Measurements from ENCODE around the gene NRG2. TPM values are rescaled to one million over a fixed set of nuclear protein-coding genes. Genes with fewer than 3 reads are reported as not detected.

NRG2 gene
- total RNA-seq = under 1 TPM in 1 of 2 experiments, not detected in 1; 0.42 TPM

DNA sequence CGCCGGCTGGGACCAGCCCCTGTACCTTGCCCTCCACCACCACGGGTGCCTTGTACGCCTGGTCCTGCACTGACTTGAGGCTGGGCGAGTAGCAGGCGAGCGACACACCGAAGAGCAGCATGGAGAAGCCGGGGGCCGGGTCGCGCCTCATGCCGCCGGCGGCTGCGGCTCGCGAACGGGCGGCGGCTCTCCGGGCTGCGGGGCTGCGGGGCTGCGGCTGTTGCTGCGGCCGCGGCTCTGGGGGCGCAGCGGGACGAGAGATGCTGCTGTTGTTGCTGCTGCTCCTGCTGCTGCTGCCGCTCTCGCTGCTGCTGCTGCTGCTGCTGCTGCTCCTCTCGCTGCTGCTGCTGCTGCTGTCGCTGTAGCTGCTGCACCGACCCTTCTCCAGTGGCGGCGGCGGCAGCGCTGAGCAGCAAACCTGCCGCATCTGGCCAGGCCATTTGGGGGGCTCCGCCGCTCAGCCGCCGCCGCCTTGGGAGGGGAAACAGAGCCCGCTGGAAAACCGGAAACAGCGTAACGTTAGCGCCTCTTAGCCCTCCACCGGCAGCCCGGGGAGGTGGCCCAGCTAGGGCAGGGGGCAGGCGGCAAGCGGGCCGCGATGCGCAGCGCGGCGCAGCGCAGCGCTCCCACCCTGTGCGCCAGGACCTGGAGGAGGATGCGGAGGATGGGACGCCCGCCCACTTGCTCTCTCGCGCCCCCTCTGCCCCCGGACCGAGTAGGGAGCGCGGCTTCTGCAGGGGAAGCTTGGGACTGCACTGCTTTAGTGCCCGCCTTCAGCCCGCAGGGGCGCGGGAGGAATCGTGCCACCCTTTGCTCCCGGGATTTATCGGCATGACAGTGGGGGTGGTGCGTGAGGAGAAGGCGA, at the start of gene NRG2:
TSS of gene NRG2 (minus strand) at position 657 of the 865 bp plus-strand sequence.
- DNase-seq = peak; percentile 75
- Mint-ChIP-seq H3K27me3 (peaks cover 66% of the 10 kb centered on the region), H3K4me3 (peak within 1 kb of the TSS; percentile 67)

DNA sequence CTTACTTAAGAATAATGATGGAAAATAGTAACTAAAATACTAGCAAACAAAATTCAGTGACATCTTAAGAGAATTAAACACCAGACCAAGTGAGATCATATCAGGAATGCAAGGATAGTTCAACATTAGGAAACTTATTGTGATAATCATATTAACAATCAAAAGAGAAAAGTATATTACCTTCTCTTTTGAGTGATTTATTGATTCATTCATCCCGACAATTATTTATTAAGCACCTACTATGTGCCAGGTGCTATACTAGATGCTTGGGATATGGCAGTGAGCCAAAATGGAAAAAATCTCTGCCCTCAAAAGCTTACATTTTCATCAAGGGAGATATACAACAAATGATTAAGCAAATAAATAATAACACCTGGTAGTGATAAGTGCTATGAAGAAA, 47.2 kb upstream of the NRG2 start:
- no peak overlapping the region for H3K27ac Mint-ChIP-seq
- CTCF ChIA-PET = no interaction called here
- DNase-seq = no peak
- peaks cover 4% of the 10 kb centered on the region for H3K36me3 Mint-ChIP-seq
- H3K4me3 Mint-ChIP-seq = no peak overlapping the region
- H3K4me1 Mint-ChIP-seq = no peaks in the 10 kb centered on the region
- H3K27me3 Mint-ChIP-seq = peaks cover 36% of the 10 kb centered on the region
- no peak for ATAC-seq
- peaks cover 16% of the 10 kb centered on the region for H3K9me3 Mint-ChIP-seq (ENCODE audit: low read depth)

More for the DNA sequence above, at the start of gene NRG2:
- Mint-ChIP-seq H3K27ac (no peak within 1 kb of the TSS), H3K9me3 (ENCODE audit: low read depth) (no peaks in the 10 kb centered on the region), H3K36me3 (peaks cover 2% of the 10 kb centered on the region), H3K4me1 (peaks cover 24% of the 10 kb centered on the region)
- CTCF ChIA-PET = interaction anchor here (0.6 to 1.6 kb wide), 11 partner anchors 8 to 391 kb away, joined by 3 to 5 read pairs (median 4); no protein-coding TSS in a partner anchor
- ATAC-seq = peak; percentile 93

DNA sequence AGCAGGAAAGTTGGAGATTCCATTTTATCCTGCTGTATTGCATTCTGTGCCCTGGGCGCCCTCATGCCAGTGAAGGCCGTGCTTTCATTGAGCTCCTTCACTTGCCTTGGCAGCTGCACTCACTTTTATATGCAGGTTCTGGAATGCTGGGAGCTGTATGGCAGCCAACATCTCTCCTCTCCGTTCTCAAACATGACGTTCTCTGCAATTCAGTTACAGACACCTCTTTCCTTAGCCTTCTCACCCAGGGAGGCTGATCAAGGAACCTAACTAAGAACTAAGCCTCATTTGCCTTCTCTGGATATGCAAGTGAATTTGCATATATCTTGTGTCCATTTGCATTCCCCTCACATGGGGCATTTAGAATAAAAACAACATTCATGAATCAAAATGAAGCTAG, 41.4 kb upstream of the NRG2 start:
- peaks cover 4% of the 10 kb centered on the region for H3K9me3 Mint-ChIP-seq (ENCODE audit: low read depth)
- no peak overlapping the region for H3K27ac Mint-ChIP-seq
- CTCF ChIA-PET = interaction anchor here (1.3 kb wide), 1 partner anchor 61 kb away, joined by 5 read pairs; no protein-coding TSS in a partner anchor
- ATAC-seq (no peak), DNase-seq (no peak)
- H3K4me1 Mint-ChIP-seq = no peaks in the 10 kb centered on the region
- H3K4me3 Mint-ChIP-seq = no peak overlapping the region
- H3K36me3 Mint-ChIP-seq = no peaks in the 10 kb centered on the region
- peaks cover 55% of the 10 kb centered on the region for H3K27me3 Mint-ChIP-seq

DNA sequence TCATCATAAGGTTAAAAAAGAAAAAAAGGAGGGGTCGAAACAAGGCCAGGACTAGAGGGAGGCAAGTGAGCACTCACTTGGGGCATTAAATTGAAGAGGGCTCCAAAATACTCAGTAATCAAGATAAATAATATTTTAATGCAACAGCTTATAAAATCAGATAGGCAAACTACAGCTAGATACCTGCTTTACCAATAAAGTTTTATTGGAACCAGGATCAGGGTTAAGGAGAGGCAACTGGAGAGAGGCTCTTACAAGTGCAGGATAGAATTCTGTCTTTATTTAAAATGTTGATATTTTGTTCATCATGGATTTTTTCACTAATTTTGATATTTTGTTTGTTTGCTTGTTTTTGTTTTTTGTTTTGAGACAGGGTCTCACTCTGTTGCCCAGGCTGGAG, 40.6 kb upstream of the NRG2 start:
- Mint-ChIP-seq H3K36me3 (no peaks in the 10 kb centered on the region), H3K4me3 (no peak overlapping the region), H3K27me3 (peaks cover 59% of the 10 kb centered on the region), H3K9me3 (ENCODE audit: low read depth) (no peaks in the 10 kb centered on the region), H3K27ac (no peak overlapping the region), H3K4me1 (no peaks in the 10 kb centered on the region)
- CTCF ChIA-PET = no interaction called here
- DNase-seq (no peak), ATAC-seq (no peak)

DNA sequence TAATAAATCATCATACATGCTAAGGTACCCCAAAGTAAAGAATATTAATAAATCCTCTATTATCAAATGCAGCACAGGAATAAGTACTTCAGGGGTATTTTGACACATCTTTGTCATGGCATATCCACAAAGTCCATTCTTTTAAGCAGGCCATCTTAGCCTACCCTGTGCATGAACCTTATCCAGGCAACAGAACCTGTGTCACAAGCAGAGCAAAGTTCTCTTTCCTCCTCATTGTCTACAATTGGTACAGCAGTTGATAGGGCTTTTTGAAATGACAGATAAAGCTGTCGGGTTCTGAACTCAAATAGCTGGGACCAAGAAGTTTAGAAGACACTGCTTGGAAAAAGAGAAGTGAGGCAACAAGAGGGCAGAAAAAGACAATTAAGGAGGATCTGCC, 40.0 kb upstream of the NRG2 start:
- H3K27me3 Mint-ChIP-seq = peaks cover 59% of the 10 kb centered on the region
- no peak overlapping the region for H3K27ac Mint-ChIP-seq
- no peaks in the 10 kb centered on the region for H3K4me1 Mint-ChIP-seq
- H3K36me3 Mint-ChIP-seq = no peaks in the 10 kb centered on the region
- ATAC-seq = no peak
- no peak for DNase-seq
- no peaks in the 10 kb centered on the region for H3K9me3 Mint-ChIP-seq (ENCODE audit: low read depth)
- no peak overlapping the region for H3K4me3 Mint-ChIP-seq
- CTCF ChIA-PET = no interaction called here

DNA sequence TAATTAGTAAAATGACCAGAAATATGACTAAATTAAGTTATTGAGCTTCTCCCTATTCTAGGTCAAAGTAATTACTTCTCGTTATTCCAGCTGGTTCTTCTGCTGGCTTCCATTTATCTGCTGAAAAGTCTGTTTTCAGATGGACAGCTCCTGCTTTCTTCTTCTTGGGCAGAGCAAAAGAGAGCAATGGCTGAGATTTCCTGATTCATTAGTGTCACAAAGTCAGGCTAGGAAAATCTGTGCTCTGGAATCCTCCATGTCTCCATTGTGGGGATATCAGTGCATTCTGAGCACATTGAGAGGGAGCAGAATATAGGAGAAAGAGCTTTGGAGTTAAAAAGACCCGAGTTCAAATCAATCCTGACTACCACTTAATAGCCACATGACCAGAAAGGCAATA, 33.7 kb upstream of the NRG2 start:
- H3K36me3 Mint-ChIP-seq = no peaks in the 10 kb centered on the region
- no peaks in the 10 kb centered on the region for H3K9me3 Mint-ChIP-seq (ENCODE audit: low read depth)
- DNase-seq = no peak
- peaks cover 2% of the 10 kb centered on the region for H3K4me1 Mint-ChIP-seq
- ATAC-seq = no peak
- H3K4me3 Mint-ChIP-seq = no peak overlapping the region
- CTCF ChIA-PET = interaction anchor here (1.1 to 6.7 kb wide), 4 partner anchors 9 to 81 kb away, joined by 3 to 86 read pairs (median 5); no protein-coding TSS in a partner anchor
- H3K27me3 Mint-ChIP-seq = peaks cover 44% of the 10 kb centered on the region
- H3K27ac Mint-ChIP-seq = no peak overlapping the region

DNA sequence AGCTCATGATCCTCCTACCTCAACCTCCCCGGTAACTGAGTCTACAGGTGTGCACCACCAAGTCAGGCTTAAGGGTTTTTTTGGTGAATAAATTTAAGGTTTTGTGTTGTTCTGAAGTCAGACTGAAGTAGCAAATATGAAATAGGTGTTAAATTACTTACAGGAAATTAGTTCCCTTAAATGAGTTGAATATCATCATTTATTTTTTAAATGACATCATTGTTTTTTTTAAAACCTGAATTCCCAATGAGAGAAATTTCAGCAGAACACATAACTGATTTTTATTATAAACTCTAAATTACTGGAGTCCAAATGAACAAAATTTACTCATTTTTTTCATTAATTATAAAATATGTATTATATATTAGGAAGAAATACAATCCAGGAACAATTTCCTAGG, 33.0 kb upstream of the NRG2 start:
- CTCF ChIA-PET = interaction anchor here (1.1 to 6.7 kb wide), 6 partner anchors 9 to 82 kb away, joined by 3 to 86 read pairs (median 4); no protein-coding TSS in a partner anchor
- H3K27ac Mint-ChIP-seq = no peak overlapping the region
- DNase-seq = no peak
- no peak overlapping the region for H3K4me3 Mint-ChIP-seq
- H3K4me1 Mint-ChIP-seq = peaks cover 2% of the 10 kb centered on the region
- H3K36me3 Mint-ChIP-seq = no peaks in the 10 kb centered on the region
- no peak for ATAC-seq
- H3K9me3 Mint-ChIP-seq (ENCODE audit: low read depth) = no peaks in the 10 kb centered on the region
- peaks cover 45% of the 10 kb centered on the region for H3K27me3 Mint-ChIP-seq

DNA sequence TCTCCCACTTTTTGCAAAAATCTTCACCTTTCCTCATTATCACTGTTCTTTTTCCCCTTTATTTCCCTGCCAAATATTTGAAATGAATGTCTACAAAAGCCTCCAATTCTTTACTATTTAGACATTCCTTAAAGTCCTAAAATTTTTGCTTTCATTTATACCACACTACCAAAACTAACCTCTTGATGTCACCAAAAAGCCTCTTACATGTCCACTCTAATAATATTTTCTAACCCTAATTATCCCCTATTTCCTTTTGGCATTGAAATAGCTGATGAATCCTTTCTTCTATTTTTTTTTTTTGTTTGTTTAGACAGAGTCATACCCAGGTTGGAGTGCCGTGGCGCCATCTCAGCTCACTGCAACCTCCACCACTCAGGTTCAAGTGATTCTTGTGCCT, 32.3 kb upstream of the NRG2 start:
- Mint-ChIP-seq H3K27ac (no peak overlapping the region), H3K27me3 (peaks cover 47% of the 10 kb centered on the region), H3K4me3 (no peak overlapping the region), H3K9me3 (ENCODE audit: low read depth) (no peaks in the 10 kb centered on the region), H3K36me3 (no peaks in the 10 kb centered on the region), H3K4me1 (peaks cover 2% of the 10 kb centered on the region)
- ATAC-seq = no peak
- DNase-seq = no peak
- CTCF ChIA-PET = interaction anchor here (0.6 to 6.7 kb wide), 7 partner anchors 32 to 842 kb away, joined by 3 to 86 read pairs (median 4); no protein-coding TSS in a partner anchor

DNA sequence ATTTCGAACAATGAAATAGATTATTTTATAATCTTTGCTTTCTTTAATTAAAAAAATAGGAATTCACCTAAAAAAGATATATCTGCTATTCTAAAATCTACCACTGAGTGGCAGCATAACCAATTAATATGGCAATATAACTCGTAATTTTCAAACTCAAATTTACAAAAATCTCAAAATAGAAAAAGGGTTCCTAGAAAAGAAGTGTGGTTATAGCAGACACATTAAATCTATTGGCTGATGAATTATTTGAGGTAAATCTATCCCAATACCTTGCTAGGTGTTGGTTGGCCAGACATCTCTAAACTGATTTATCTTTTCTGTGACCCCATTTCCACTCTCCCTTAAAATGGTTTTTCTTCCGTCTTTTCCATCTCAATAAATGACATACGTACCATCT, 30.2 kb upstream of the NRG2 start:
- DNase-seq (no peak), ATAC-seq (no peak)
- CTCF ChIA-PET = interaction anchor here (0.8 to 6.7 kb wide), 13 partner anchors 12 to 167 kb away, joined by 3 to 86 read pairs (median 4); partner anchors contain the start of gene PURA
- H3K9me3 Mint-ChIP-seq (ENCODE audit: low read depth) = no peaks in the 10 kb centered on the region
- peaks cover 51% of the 10 kb centered on the region for H3K27me3 Mint-ChIP-seq
- no peak overlapping the region for H3K4me3 Mint-ChIP-seq
- H3K36me3 Mint-ChIP-seq = no peaks in the 10 kb centered on the region
- no peak overlapping the region for H3K27ac Mint-ChIP-seq
- H3K4me1 Mint-ChIP-seq = peaks cover 2% of the 10 kb centered on the region

DNA sequence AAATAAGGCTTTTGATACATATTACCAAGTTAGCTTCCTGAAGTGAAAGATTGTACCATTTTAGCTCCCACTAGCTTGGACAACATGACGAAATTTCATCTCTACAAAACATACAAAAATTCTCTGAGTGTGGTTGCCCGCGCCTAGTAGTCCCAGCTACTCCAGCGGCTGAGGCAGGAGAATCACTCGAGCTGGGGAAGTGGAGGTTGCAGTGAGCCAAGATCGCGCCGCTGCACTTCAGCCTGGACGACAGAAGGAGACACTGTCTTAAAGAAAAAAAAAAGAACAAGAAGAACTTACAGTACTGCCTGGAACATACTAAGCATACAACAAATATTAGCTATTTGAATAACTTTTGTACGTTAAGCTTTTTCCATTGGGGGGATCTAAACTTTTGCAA, 29.7 kb upstream of the NRG2 start:
- Mint-ChIP-seq H3K36me3 (no peaks in the 10 kb centered on the region), H3K9me3 (ENCODE audit: low read depth) (no peaks in the 10 kb centered on the region), H3K4me3 (no peak overlapping the region), H3K27me3 (peaks cover 55% of the 10 kb centered on the region), H3K27ac (no peak overlapping the region), H3K4me1 (peaks cover 2% of the 10 kb centered on the region)
- ATAC-seq (no peak), DNase-seq (no peak)
- CTCF ChIA-PET = interaction anchor here (0.6 to 6.7 kb wide), 15 partner anchors 13 to 167 kb away, joined by 3 to 86 read pairs (median 3); partner anchors contain the start of gene PURA

DNA sequence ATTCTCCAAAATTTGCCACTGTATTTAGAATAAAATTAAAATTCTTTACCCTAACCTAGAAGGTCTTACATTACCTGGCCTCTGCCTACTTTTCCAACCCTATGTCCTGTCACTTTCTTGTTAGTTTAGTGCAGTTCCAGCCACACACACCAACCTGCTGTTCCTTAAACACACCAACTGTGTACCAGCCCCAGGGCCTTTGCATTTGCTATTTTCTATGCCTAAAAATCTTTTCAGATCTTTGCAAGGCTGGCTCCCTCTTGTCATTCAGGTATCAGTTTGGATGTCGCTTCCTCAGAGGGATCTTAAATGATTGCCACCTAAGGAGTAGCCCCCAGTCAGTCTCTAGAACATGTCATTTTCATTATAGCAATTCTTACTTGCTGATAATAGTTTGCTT, 17.7 kb upstream of the NRG2 start:
- Mint-ChIP-seq H3K36me3 (no peaks in the 10 kb centered on the region), H3K4me3 (no peak overlapping the region), H3K9me3 (ENCODE audit: low read depth) (no peaks in the 10 kb centered on the region), H3K27ac (no peak overlapping the region), H3K27me3 (peaks cover 24% of the 10 kb centered on the region), H3K4me1 (no peaks in the 10 kb centered on the region)
- ATAC-seq (no peak), DNase-seq (no peak)
- CTCF ChIA-PET = no interaction called here

DNA sequence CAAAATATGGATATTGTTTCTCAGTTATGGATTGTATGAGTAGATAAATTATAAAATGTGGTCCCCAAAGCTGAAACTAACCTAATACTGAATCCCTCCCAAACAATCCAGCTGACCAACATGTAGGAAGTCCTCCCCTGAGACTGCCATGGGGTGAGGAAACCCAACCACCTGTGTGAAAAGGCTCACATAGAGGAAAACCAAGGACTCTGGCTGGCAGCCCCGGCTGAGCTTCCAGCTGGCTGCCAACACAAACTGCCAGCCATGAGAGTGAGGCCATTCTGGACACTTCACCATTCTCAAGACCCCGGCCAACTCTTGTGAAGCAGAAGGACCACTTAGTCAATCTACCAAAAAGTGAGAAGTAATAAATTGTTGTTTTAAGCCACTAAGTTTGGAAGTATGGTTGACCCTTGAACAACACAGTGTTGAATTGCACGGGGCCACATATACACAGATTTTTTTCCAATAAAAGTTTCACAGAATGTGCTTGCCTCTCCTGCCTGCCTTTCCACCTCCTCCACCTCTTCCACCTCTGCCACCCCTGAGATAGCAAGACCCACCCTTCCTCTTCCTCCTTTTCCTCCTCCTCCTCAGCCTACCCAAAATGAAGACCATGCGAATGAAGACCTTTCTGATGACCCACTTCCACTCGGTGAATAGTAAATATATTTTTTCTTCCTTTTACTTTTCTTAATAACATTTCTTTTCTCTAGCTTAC, 15.3 kb upstream of the NRG2 start:
- H3K36me3 Mint-ChIP-seq = no peaks in the 10 kb centered on the region
- H3K27me3 Mint-ChIP-seq = peaks cover 15% of the 10 kb centered on the region
- no peaks in the 10 kb centered on the region for H3K4me1 Mint-ChIP-seq
- ATAC-seq = no peak
- H3K4me3 Mint-ChIP-seq = no peak overlapping the region
- CTCF ChIA-PET = interaction anchor here (0.7 to 2.1 kb wide), 2 partner anchors 33 to 90 kb away, joined by 3 to 8 read pairs; no protein-coding TSS in a partner anchor
- no peaks in the 10 kb centered on the region for H3K9me3 Mint-ChIP-seq (ENCODE audit: low read depth)
- H3K27ac Mint-ChIP-seq = no peak overlapping the region
- no peak for DNase-seq

DNA sequence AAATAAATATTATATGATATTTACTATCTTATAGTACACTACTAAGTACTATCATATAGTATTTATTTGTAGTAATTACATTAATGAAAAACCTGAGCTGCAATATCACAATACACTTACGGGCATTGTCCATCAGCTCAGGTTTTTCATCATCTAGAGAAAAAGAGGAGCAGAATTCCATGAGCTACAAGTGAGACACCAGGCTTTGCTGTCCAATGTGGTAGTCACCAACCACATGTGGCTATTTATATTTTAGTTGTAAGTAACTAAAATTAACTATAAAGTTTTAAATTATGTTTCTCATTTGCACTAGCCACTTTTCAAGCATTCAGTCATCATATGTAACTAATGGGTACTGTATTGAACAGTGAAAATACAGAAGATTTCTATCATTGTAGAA, 13.8 kb upstream of the NRG2 start:
- Mint-ChIP-seq H3K27me3 (peaks cover 9% of the 10 kb centered on the region), H3K4me1 (no peaks in the 10 kb centered on the region), H3K4me3 (no peak overlapping the region), H3K9me3 (ENCODE audit: low read depth) (no peaks in the 10 kb centered on the region), H3K36me3 (no peaks in the 10 kb centered on the region), H3K27ac (no peak overlapping the region)
- DNase-seq (no peak), ATAC-seq (no peak)
- CTCF ChIA-PET = interaction anchor here (0.9 to 2.1 kb wide), 2 partner anchors 9 to 88 kb away, joined by 3 to 8 read pairs; no protein-coding TSS in a partner anchor

All from activated CD8-positive, alpha-beta memory T cell treated with anti-CD3 and anti-CD28 coated beads, Interleukin-2, amount 10 ng/mL, durations not matched to agents 7 days and 5 days (primary cell).